ENCODE data around the gene IGIP.

- TF ChIP-seq CTCF (IDR thresholded peaks at IDR 0.05; ENCODE audit: extremely low read depth in 1 of 2, insufficient read depth in 1 of 2, low read depth in 1 of 2, low read length in 2 of 2) (no peak), POLR2A (IDR thresholded peaks at IDR 0.05; ENCODE audit: low read depth, low read length) (peak; percentile 3), EZH2 (IDR thresholded peaks at IDR 0.05; ENCODE audit: borderline replicate concordance, low read depth, low read length, severe bottlenecking) (peak; percentile 6), POLR2AphosphoS5 (IDR thresholded peaks at IDR 0.05; ENCODE audit: insufficient read depth, low read depth, low read length) (no peak), MAX (IDR thresholded peaks at IDR 0.05; ENCODE audit: insufficient read depth, insufficient read length) (no peak), JUN (IDR thresholded peaks at IDR 0.05; ENCODE audit: borderline replicate concordance, insufficient read depth, insufficient read length, low read depth) (no peak), FOS (IDR thresholded peaks at IDR 0.05; ENCODE audit: borderline replicate concordance, insufficient read depth, low read length) (no peak), GATA2 (IDR thresholded peaks at IDR 0.05; ENCODE audit: insufficient read depth, insufficient read length, low read depth, low read length) (no peak)
Observed at GRCh38 chr5:140108093-140109017, 17.4 kb upstream of the IGIP start.

Data from endothelial cell of umbilical vein (primary cell).